ENCODE results near the gene MSH2. TPM values are rescaled to one million over a fixed set of nuclear protein-coding genes. Genes with fewer than 3 reads are reported as not detected.
"Not testable (repeated sequence)": the region's sequence is repeated elsewhere in the genome, so short reads cannot be mapped to it uniquely, and the experiment has no call there.

MSH2 gene
- total and polyA plus RNA-seq, 3 donors from 2014 or later = 23.5 to 25.3 (median 24.3) TPM

- H3K9me3 ChIP-seq = no peaks in the 10 kb centered on the region
- TF ChIP-seq POLR2A (IDR thresholded peaks at IDR 0.05) (no peak), CTCF (IDR thresholded peaks at IDR 0.05) (no peak)
- intact Hi-C loops (cut with DNase I; ENCODE audit: low total_unique reads) = no loop called here
- H3K27ac ChIP-seq = no peak overlapping the region
- no peak for DNase-seq
- peaks cover 8% of the 10 kb centered on the region for H3K4me1 ChIP-seq
- no peaks in the 10 kb centered on the region for H3K27me3 ChIP-seq
- 90 to 93% methylated on average over 2 of the region's 2 CpGs for WGBS, 2 donors
- no peak overlapping the region for H3K4me3 ChIP-seq
- no peaks in the 10 kb centered on the region for H3K36me3 ChIP-seq (ENCODE audit: low read depth, missing control alignments)
Measured at GRCh38 chr2:47405757-47406156, 2.8 kb downstream of the MSH2 start.

GRCh38 chr2:47406649-47407330 is 3.8 kb downstream of the MSH2 start:
- H3K4me3 ChIP-seq; intact Hi-C loops (cut with DNase I; ENCODE audit: low total_unique reads); H3K36me3 ChIP-seq (ENCODE audit: low read depth, missing control alignments); H3K4me1 ChIP-seq; DNase-seq; H3K27me3 ChIP-seq; H3K9me3 ChIP-seq; H3K27ac ChIP-seq: not testable (repeated sequence)
- WGBS, 2 donors = 93 to 98% methylated on average over 3 of the region's 3 CpGs

GRCh38 chr2:47407976-47408375 is 5.0 kb downstream of the MSH2 start:
- H3K9me3 ChIP-seq; H3K27me3 ChIP-seq; intact Hi-C loops (cut with DNase I; ENCODE audit: low total_unique reads); DNase-seq; H3K27ac ChIP-seq; H3K4me1 ChIP-seq; H3K4me3 ChIP-seq; H3K36me3 ChIP-seq (ENCODE audit: low read depth, missing control alignments): not testable (repeated sequence)
- WGBS, 2 donors = 77 to 94% methylated on average over 2 of the region's 2 CpGs

GRCh38 chr2:47414682-47415458 is 11.9 kb downstream of the MSH2 start:
- Histone ChIP-seq H3K4me1 (no peaks in the 10 kb centered on the region), H3K27ac (no peak overlapping the region), H3K4me3 (no peak overlapping the region), H3K36me3 (ENCODE audit: low read depth, missing control alignments) (no peaks in the 10 kb centered on the region), H3K9me3 (no peaks in the 10 kb centered on the region), H3K27me3 (no peaks in the 10 kb centered on the region)
- intact Hi-C loops (cut with DNase I; ENCODE audit: low total_unique reads) = no loop called here
- DNase-seq = no peak
- TF ChIP-seq CTCF (IDR thresholded peaks at IDR 0.05) = no peak
- no peak for TF ChIP-seq POLR2A (IDR thresholded peaks at IDR 0.05)
- 93 to 94% methylated on average over 7 of the region's 7 CpGs for whole genome bisulfite sequencing, 2 donors

- no peak for DNase-seq
- H3K27ac ChIP-seq = no peak overlapping the region
- no peak for TF ChIP-seq CTCF (IDR thresholded peaks at IDR 0.05)
- TF ChIP-seq POLR2A (IDR thresholded peaks at IDR 0.05) = no peak
- no peak overlapping the region for H3K4me3 ChIP-seq
- no peaks in the 10 kb centered on the region for H3K27me3 ChIP-seq
- H3K36me3 ChIP-seq (ENCODE audit: low read depth, missing control alignments) = no peaks in the 10 kb centered on the region
- H3K9me3 ChIP-seq = no peaks in the 10 kb centered on the region
- WGBS, 2 donors = 68 to 74% methylated on average over 2 of the region's 2 CpGs
- H3K4me1 ChIP-seq = no peaks in the 10 kb centered on the region
- intact Hi-C loops (cut with DNase I; ENCODE audit: low total_unique reads) = no loop called here
Measured at GRCh38 chr2:47420214-47420613, 17.3 kb downstream of the MSH2 start.

- 78 to 87% methylated on average over 10 of the region's 10 CpGs for WGBS, 2 donors
- DNase-seq; H3K36me3 ChIP-seq (ENCODE audit: low read depth, missing control alignments): not testable (repeated sequence)
Measured at GRCh38 chr2:47420683-47421082, 17.7 kb downstream of the MSH2 start.

More at GRCh38 chr2:47420683-47421082, 17.7 kb downstream of the MSH2 start:
- intact Hi-C loops (cut with DNase I; ENCODE audit: low total_unique reads); H3K27ac ChIP-seq; H3K4me1 ChIP-seq; H3K4me3 ChIP-seq; H3K27me3 ChIP-seq; H3K9me3 ChIP-seq: not testable (repeated sequence)
